ENCODE results near the gene FERMT1.

- TF ChIP-seq EZH2phosphoT487 (conservative IDR thresholded peaks at IDR 0.05; ENCODE audit: low read length) (no peak), CTCF (IDR thresholded peaks at IDR 0.05; ENCODE audit: insufficient read depth, low read length, poor library complexity, severe bottlenecking) (no peak)
These were observed 53.2 kb downstream of the FERMT1 start for GRCh38 chr20:6069669-6070068.
